SK-N-SH (cell line): ENCODE measurements around the gene LARP1. TPM values are rescaled to one million over a fixed set of nuclear protein-coding genes. Genes with fewer than 3 reads are reported as not detected.
A peak's percentile ranks its signal among the peaks of the same experiment; 100 is the strongest.
"Not testable (repeated sequence)": the region's sequence is repeated elsewhere in the genome, so short reads cannot be mapped to it uniquely, and the experiment has no call there.

ENCODE experiments used
- CTCF ChIA-PET: fragments of 300-600, 350-600 bp; formaldehyde crosslinking; extraction: SDS; loops from one replicate; lab custom pipeline; 2021; lab: Yijun Ruan, JAX
- POLR2A ChIA-PET: fragments of 350-600 bp; sonication (Branson Sonifier 250); formaldehyde crosslinking; extraction: SDS; loops from one replicate; lab custom pipeline; 2020; ENCODE audit warnings: antibody characterized with exemption, inconsistent platforms; lab: Yijun Ruan, JAX
- DNase-seq: peaks from one replicate; pipeline ENCODE4 v3.0.0; 2012
- H2AFZ ChIP-seq: fragments of 200-600 bp; sonication (generic); 2 replicates; pipeline ENCODE4 v1.8.1; 2016; ENCODE audit warnings: antibody characterized with exemption, mild to moderate bottlenecking, low read depth
- H3F3A ChIP-seq: fragments of 200-600 bp; sonication (generic); replicated peaks from 2 replicates; pipeline ENCODE3; 2016; ENCODE audit warnings: antibody characterized with exemption, mild to moderate bottlenecking; ENCODE audit not compliant: insufficient read depth
- H3K27ac ChIP-seq, 2 experiments: fragments of 200-500 bp in 1 of 2; fragments of 200-600 bp in 1 of 2; sonication (Bioruptor generic) in 1 of 2; sonication (generic), shearing (Covaris generic) in 1 of 2; 2 replicates each; pipeline versions ENCODE4 v1.5.1 to v1.6.1; 2014 to 2016; ENCODE audit warnings: low read depth in 2 of 2, inconsistent platforms in 1 of 2, low read length in 1 of 2, mild to moderate bottlenecking in 1 of 2, mixed read lengths in 1 of 2
- H3K27me3 ChIP-seq: fragments of 200-600 bp; sonication (generic), shearing (Covaris generic); 2 replicates; pipeline ENCODE4 v1.6.1; 2016; ENCODE audit warnings: mixed run types; ENCODE audit not compliant: insufficient read depth
- H3K36me3 ChIP-seq, 2 experiments: fragments of 200-500 bp in 1 of 2; fragments of 200-600 bp in 1 of 2; sonication (Bioruptor generic) in 1 of 2; sonication (generic) in 1 of 2; replicated peaks in 1 of 2; 2 replicates each; pipeline versions ENCODE3 to v1.5.1; 2014 to 2016; ENCODE audit warnings: low read length in 1 of 2, mild to moderate bottlenecking in 1 of 2; ENCODE audit not compliant: insufficient read depth in 2 of 2, control insufficient read depth in 1 of 2
- H3K4me1 ChIP-seq, 2 experiments: fragments of 200-500 bp in 1 of 2; fragments of 200-600 bp in 1 of 2; sonication (Bioruptor generic) in 1 of 2; sonication (generic), shearing (Covaris generic) in 1 of 2; 2 replicates each; pipeline versions ENCODE4 v1.5.1 to v1.6.1; 2014 to 2016; ENCODE audit warnings: low read depth in 1 of 2, low read length in 1 of 2, mixed run types in 1 of 2; ENCODE audit not compliant: insufficient read depth in 2 of 2, control insufficient read depth in 1 of 2
- H3K4me2 ChIP-seq: fragments of 200-600 bp; sonication (generic), shearing (Covaris generic); 2 replicates; pipeline ENCODE4 v1.6.1; 2017; ENCODE audit warnings: mixed run types
- H3K4me3 ChIP-seq, 2 experiments: fragments of 200-500 bp in 1 of 2; fragments of 200-600 bp in 1 of 2; sonication (Bioruptor generic) in 1 of 2; sonication (generic), shearing (Covaris generic) in 1 of 2; 2 replicates each; pipeline versions ENCODE4 v1.5.1 to v1.8.1; 2014 to 2016; ENCODE audit warnings: low read depth in 2 of 2, inconsistent platforms in 1 of 2, low read length in 1 of 2, mild to moderate bottlenecking in 1 of 2, mixed read lengths in 1 of 2, moderate library complexity in 1 of 2
- H3K79me2 ChIP-seq: fragments of 200-600 bp; sonication (generic); 2 replicates; pipeline ENCODE4 v1.8.1; 2017; ENCODE audit warnings: mild to moderate bottlenecking; ENCODE audit not compliant: insufficient read depth
- H3K9ac ChIP-seq: fragments of 200-600 bp; sonication (generic); 2 replicates; pipeline ENCODE4 v1.6.1; 2017; ENCODE audit warnings: mixed run types
- H3K9me2 ChIP-seq: fragments of 200-600 bp; sonication (generic); 2 replicates; pipeline ENCODE4 v1.6.1; 2017; ENCODE audit warnings: mixed run types
- H3K9me3 ChIP-seq: fragments of 200-600 bp; sonication (generic); 2 replicates; pipeline ENCODE4 v1.6.1; 2017; ENCODE audit warnings: mixed run types, mild to moderate bottlenecking, moderate library complexity
- H4K20me1 ChIP-seq: fragments of 200-600 bp; sonication (generic); 2 replicates; pipeline ENCODE4 v1.6.1; 2017; ENCODE audit warnings: mild to moderate bottlenecking, mixed run types; ENCODE audit not compliant: insufficient read depth
- ELF1 ChIP-seq: IDR thresholded peaks from 2 replicates; pipeline ENCODE4 v1.4.0; 2012
- FOXJ3 ChIP-seq: sonication (generic); formaldehyde crosslinking; IDR thresholded peaks from 2 replicates; pipeline ENCODE4 v1.5.1; 2020; ENCODE audit warnings: mild to moderate bottlenecking, missing genetic modification reagents
- FOXM1 ChIP-seq: IDR thresholded peaks from 2 replicates; pipeline ENCODE4 v1.4.0; 2012; ENCODE audit warnings: low read depth, mild to moderate bottlenecking
- GABPA ChIP-seq: IDR thresholded peaks from 2 replicates; pipeline ENCODE4 v1.4.0; 2012; ENCODE audit warnings: low read depth, mild to moderate bottlenecking
- JUND ChIP-seq: IDR thresholded peaks from 2 replicates; pipeline ENCODE4 v1.4.0; 2012
- MEF2A ChIP-seq: IDR thresholded peaks from 2 replicates; pipeline ENCODE4 v1.4.0; 2012; ENCODE audit warnings: low read depth, borderline replicate concordance
- NFIC ChIP-seq: IDR thresholded peaks from 2 replicates; pipeline ENCODE4 v1.4.0; 2012; ENCODE audit warnings: borderline replicate concordance
- RAD21 ChIP-seq: IDR thresholded peaks from 2 replicates; pipeline ENCODE4 v1.6.1; 2012; ENCODE audit warnings: mild to moderate bottlenecking, low read length
- RCOR1 ChIP-seq: fragments of 150-350 bp; IDR thresholded peaks from 2 replicates; pipeline ENCODE4 v1.6.1; 2017; ENCODE audit warnings: antibody characterized with exemption, low read length
- RFX5 ChIP-seq: IDR thresholded peaks from 2 replicates; pipeline ENCODE4 v1.6.1; 2012; ENCODE audit warnings: mild to moderate bottlenecking, improper control_type of control experiment, low read length
- SIN3A ChIP-seq: IDR thresholded peaks from 2 replicates; pipeline ENCODE4 v1.6.1; 2012; ENCODE audit warnings: low read depth, mild to moderate bottlenecking, low read length, moderate library complexity, borderline replicate concordance
- SMC3 ChIP-seq: IDR thresholded peaks from 2 replicates; pipeline ENCODE4 v1.6.1; 2012; ENCODE audit warnings: low read depth, low read length, improper control_type of control experiment
- TCF12 ChIP-seq: IDR thresholded peaks from 2 replicates; pipeline ENCODE4 v1.4.0; 2012
- TEAD4 ChIP-seq: IDR thresholded peaks from 2 replicates; pipeline ENCODE4 v1.4.0; 2012; ENCODE audit warnings: mild to moderate bottlenecking, borderline replicate concordance; ENCODE audit not compliant: insufficient read depth
- YY1 ChIP-seq: IDR thresholded peaks from 2 replicates; pipeline ENCODE4 v1.4.0; 2012; ENCODE audit warnings: low read depth, mild to moderate bottlenecking
- WGBS: methylation state at CpG from one replicate; pipeline ENCODE4 v1.1.6; 2017; ENCODE audit warnings: low lambda C conversion rate; 5-methylcytosine and 5-hydroxymethylcytosine counted together
- polyA plus RNA-seq, 3 experiments: library from polyadenylated mRNA; depleted of rRNA; stranded (reverse); fragments of >200 nt; gene quantifications; 2 replicates each; pipeline ENCODE4 v1.2.3, GENCODE V29; 2012
- TF ChIP-seq, protein P1 (sequence below): fragments of 200-600 bp; sonication (generic); IDR thresholded peaks from 2 replicates; pipeline ENCODE4 v1.6.1; 2017; ENCODE audit warnings: antibody characterized with exemption, mild to moderate bottlenecking, moderate library complexity
- TF ChIP-seq, protein P2 (sequence below): IDR thresholded peaks from 2 replicates; pipeline ENCODE4 v1.4.0; 2012; ENCODE audit warnings: low read depth
- TF ChIP-seq, protein P3 (sequence below): fragments of 150-350 bp; IDR thresholded peaks from 2 replicates; pipeline ENCODE4 v1.6.1; 2017; ENCODE audit warnings: antibody characterized with exemption, low read length, low read depth, borderline replicate concordance

Gene LARP1
- polyA plus RNA-seq, 1 of the 3 experiments (the other 2 are of a cell fraction) = 57.4 TPM

DNA sequence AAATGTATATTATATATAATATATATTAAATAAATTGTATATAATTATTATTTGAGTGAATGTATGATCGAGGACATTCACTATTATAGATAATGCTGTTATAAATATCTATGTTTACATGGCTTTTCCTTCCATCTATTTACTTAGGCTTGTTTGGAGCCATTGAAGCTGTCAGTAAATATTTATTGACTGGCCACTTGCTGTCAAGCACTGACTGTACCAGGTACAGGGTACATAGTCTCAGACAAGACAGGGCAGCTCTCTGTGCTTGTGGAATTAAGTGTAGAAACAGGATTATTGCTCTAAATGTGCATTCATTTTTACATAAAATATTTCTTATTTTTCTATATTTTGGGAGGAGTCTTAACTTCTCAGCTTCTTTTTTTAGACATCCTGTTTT lies 78.9 kb downstream of the LARP1 start:
- Histone ChIP-seq H3K36me3 (peaks cover 0 to 5% of the 10 kb centered on the region in 2 experiments), H3K9me2 (no peaks in the 10 kb centered on the region), H3K4me1 (peaks cover 9 to 14% of the 10 kb centered on the region in 2 experiments), H3K4me2 (no peak overlapping the region), H3F3A (peaks cover 10% of the 10 kb centered on the region), H3K9me3 (no peaks in the 10 kb centered on the region), H3K4me3 (no peak overlapping the region), H4K20me1 (no peaks in the 10 kb centered on the region), H3K27ac (peak overlapping the region in 1 of 2 experiments; percentile 86; a peak in 1 of 4 replicates), H3K27me3 (no peaks in the 10 kb centered on the region), H2AFZ (no peak overlapping the region), H3K79me2 (no peaks in the 10 kb centered on the region), H3K9ac (no peak overlapping the region)
- ChIA-PET CTCF (interaction anchor here (1.0 to 1.4 kb wide), 5 partner anchors 11 to 202 kb away, joined by 3 to 6 read pairs (median 4); no protein-coding TSS in a partner anchor), POLR2A (interaction anchor here (3.0 kb wide), 1 partner anchor 24 kb away, joined by 16 read pairs; the partner anchor contains the start of gene CNOT8)
- 88% methylated on average over 1 of the region's 1 CpG for WGBS
- DNase-seq = no peak
- TF ChIP-seq, protein P1, sequence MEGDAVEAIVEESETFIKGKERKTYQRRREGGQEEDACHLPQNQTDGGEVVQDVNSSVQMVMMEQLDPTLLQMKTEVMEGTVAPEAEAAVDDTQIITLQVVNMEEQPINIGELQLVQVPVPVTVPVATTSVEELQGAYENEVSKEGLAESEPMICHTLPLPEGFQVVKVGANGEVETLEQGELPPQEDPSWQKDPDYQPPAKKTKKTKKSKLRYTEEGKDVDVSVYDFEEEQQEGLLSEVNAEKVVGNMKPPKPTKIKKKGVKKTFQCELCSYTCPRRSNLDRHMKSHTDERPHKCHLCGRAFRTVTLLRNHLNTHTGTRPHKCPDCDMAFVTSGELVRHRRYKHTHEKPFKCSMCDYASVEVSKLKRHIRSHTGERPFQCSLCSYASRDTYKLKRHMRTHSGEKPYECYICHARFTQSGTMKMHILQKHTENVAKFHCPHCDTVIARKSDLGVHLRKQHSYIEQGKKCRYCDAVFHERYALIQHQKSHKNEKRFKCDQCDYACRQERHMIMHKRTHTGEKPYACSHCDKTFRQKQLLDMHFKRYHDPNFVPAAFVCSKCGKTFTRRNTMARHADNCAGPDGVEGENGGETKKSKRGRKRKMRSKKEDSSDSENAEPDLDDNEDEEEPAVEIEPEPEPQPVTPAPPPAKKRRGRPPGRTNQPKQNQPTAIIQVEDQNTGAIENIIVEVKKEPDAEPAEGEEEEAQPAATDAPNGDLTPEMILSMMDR = no peak
- TF ChIP-seq RFX5 (no peak), JUND (no peak), TCF12 (no peak), NFIC (no peak), FOXM1 (no peak), ELF1 (no peak), GABPA (no peak), RCOR1 (no peak), MEF2A (no peak), TEAD4 (no peak), FOXJ3 (CRISPR knock-in tag) (no peak), RAD21 (no peak), SMC3 (no peak), YY1 (no peak), SIN3A (no peak)
- TF ChIP-seq, protein P2, sequence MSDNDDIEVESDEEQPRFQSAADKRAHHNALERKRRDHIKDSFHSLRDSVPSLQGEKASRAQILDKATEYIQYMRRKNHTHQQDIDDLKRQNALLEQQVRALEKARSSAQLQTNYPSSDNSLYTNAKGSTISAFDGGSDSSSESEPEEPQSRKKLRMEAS = no peak
- TF ChIP-seq, protein P3, sequence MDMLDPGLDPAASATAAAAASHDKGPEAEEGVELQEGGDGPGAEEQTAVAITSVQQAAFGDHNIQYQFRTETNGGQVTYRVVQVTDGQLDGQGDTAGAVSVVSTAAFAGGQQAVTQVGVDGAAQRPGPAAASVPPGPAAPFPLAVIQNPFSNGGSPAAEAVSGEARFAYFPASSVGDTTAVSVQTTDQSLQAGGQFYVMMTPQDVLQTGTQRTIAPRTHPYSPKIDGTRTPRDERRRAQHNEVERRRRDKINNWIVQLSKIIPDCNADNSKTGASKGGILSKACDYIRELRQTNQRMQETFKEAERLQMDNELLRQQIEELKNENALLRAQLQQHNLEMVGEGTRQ = no peak

DNA sequence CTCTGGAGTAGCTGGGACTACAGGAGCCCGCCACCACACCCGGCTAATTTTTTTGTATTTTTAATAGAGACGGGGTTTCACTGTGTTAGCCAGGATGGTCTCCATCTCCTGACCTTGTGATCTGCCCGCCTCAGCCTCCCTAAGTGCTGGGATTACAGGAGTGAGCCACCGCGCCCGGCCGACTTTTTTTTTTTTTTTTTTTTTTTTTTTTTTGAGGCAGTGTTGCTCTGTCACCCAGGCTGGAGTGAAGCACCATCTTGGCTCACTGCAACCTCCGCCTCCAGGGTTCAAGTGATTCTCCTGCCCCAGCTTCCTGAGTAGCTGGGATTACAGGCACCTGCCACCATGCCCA lies 80.5 kb downstream of the LARP1 start:
- CTCF ChIA-PET = interaction anchor here (0.9 to 1.5 kb wide), 3 partner anchors 21 to 33 kb away, joined by 3 to 6 read pairs (median 4); no protein-coding TSS in a partner anchor
- WGBS = 60% methylated on average over 9 of the region's 9 CpGs
- peak overlapping the region in 1 of 2 experiments; percentile 64; a peak in 3 of 4 replicates for H3K27ac ChIP-seq

More for the DNA sequence above, 80.5 kb downstream of the LARP1 start:
- Histone ChIP-seq H2AFZ (peak overlapping the region; percentile 56; the same call in 1 of the 2 replicates), H3K4me1 (peaks cover 9 to 14% of the 10 kb centered on the region in 2 experiments)
- H3K9me2 ChIP-seq, DNase-seq, H4K20me1 ChIP-seq, H3K9ac ChIP-seq, H3F3A ChIP-seq, H3K9me3 ChIP-seq, H3K79me2 ChIP-seq, H3K27me3 ChIP-seq, H3K4me3 ChIP-seq, H3K36me3 ChIP-seq, H3K4me2 ChIP-seq: not testable (repeated sequence)
- POLR2A ChIA-PET = interaction anchor here (0.6 to 3.0 kb wide), 3 partner anchors 15 to 938 kb away, joined by 3 to 16 read pairs (median 7); partner anchors contain the start of genes CNOT8 and FAXDC2
